GM18526 (cell line): ENCODE data around the gene CAMK1.

Experiments used
- POLR2A ChIP-seq: IDR thresholded peaks from 3 replicates; pipeline ENCODE4 v1.6.1; 2011; ENCODE audit not compliant: insufficient read length; ENCODE audit errors: extremely low read depth

CAMK1 gene

GRCh38 chr3:9769426-9770275 lies at the start of gene CAMK1:
Gene CAMK1, minus strand, starts transcription at chr3:9769947. Its CDS starts 2,198 bp downstream, at chr3:9767749.
- no peak for TF ChIP-seq POLR2A

- no peak for TF ChIP-seq POLR2A
Observed at GRCh38 chr3:9818666-9819335, 49.1 kb upstream of the CAMK1 start.

GRCh38 chr3:9817436-9817835 lies 47.7 kb upstream of the CAMK1 start:
- TF ChIP-seq POLR2A = no peak

GRCh38 chr3:9815986-9816385 lies 46.2 kb upstream of the CAMK1 start:
- TF ChIP-seq POLR2A = no peak

GRCh38 chr3:9812870-9813483 lies 43.2 kb upstream of the CAMK1 start:
- no peak for TF ChIP-seq POLR2A

- no peak for TF ChIP-seq POLR2A
Observed at GRCh38 chr3:9810846-9811245, 41.1 kb upstream of the CAMK1 start.

- TF ChIP-seq POLR2A = no peak
Observed at GRCh38 chr3:9810433-9810770, 40.7 kb upstream of the CAMK1 start.

GRCh38 chr3:9809615-9810432 lies 40.1 kb upstream of the CAMK1 start, which contains the start of gene TTLL3:
Gene TTLL3, plus strand, starts transcription at chr3:9810262. Its CDS starts 400 bp downstream, at chr3:9810662.
- peak; percentile 60 for TF ChIP-seq POLR2A

- no peak for TF ChIP-seq POLR2A
Observed at GRCh38 chr3:9809239-9809614, 39.5 kb upstream of the CAMK1 start.

GRCh38 chr3:9808345-9809037 lies 38.7 kb upstream of the CAMK1 start:
- no peak for TF ChIP-seq POLR2A

- no peak for TF ChIP-seq POLR2A
Observed at GRCh38 chr3:9807981-9808344, 38.2 kb upstream of the CAMK1 start.

- TF ChIP-seq POLR2A = no peak
Observed at GRCh38 chr3:9806688-9807589, 37.2 kb upstream of the CAMK1 start.

GRCh38 chr3:9806137-9806536 lies 36.4 kb upstream of the CAMK1 start:
- TF ChIP-seq POLR2A = no peak

- no peak for TF ChIP-seq POLR2A
Observed at GRCh38 chr3:9804996-9805395, 35.2 kb upstream of the CAMK1 start.
